H9 (cell line): Measurements from ENCODE around the gene SLC4A7. TPM values are rescaled to one million over a fixed set of nuclear protein-coding genes. Genes with fewer than 3 reads are reported as not detected.

ENCODE experiments used
- DNase-seq: peaks from one replicate; pipeline ENCODE4 v3.0.0-alpha.2; 2017
- H2AFZ ChIP-seq: one replicate; pipeline ENCODE4 v1.6.1; 2013; ENCODE audit warnings: mild to moderate bottlenecking, low read length, control low read depth, moderate library complexity
- H2AK5ac ChIP-seq: 2 replicates; pipeline ENCODE4 v1.6.1; 2013; ENCODE audit warnings: low read length, control low read depth, mixed read lengths; ENCODE audit not compliant: insufficient read length
- H2BK120ac ChIP-seq: one replicate; pipeline ENCODE4 v1.6.1; 2013; ENCODE audit warnings: low read depth, mild to moderate bottlenecking, low read length, control low read depth, inconsistent platforms; ENCODE audit not compliant: poor library complexity, severe bottlenecking
- H2BK12ac ChIP-seq: 2 replicates; pipeline ENCODE4 v1.6.1; 2013; ENCODE audit warnings: low read length, control low read depth, mixed read lengths, low read depth; ENCODE audit not compliant: insufficient read length
- H2BK15ac ChIP-seq: 2 replicates; pipeline ENCODE4 v1.6.1; 2013; ENCODE audit warnings: low read depth, low read length, control low read depth
- H2BK20ac ChIP-seq: one replicate; pipeline ENCODE4 v1.6.1; 2013; ENCODE audit warnings: low read depth, mild to moderate bottlenecking, low read length, control low read depth, inconsistent platforms; ENCODE audit not compliant: poor library complexity, severe bottlenecking
- H2BK5ac ChIP-seq: 2 replicates; pipeline ENCODE4 v1.6.1; 2013; ENCODE audit warnings: low read length, control low read depth, mixed read lengths; ENCODE audit not compliant: insufficient read length
- H3K14ac ChIP-seq: 2 replicates; pipeline ENCODE4 v1.6.1; 2013; ENCODE audit warnings: low read length, control low read depth; ENCODE audit not compliant: insufficient read depth
- H3K18ac ChIP-seq: 2 replicates; pipeline ENCODE4 v1.6.1; 2013; ENCODE audit warnings: low read depth, mild to moderate bottlenecking, mixed read lengths, low read length, control low read depth; ENCODE audit not compliant: insufficient read length
- H3K23ac ChIP-seq: 2 replicates; pipeline ENCODE4 v1.6.1; 2013; ENCODE audit warnings: low read length, control low read depth, mixed read lengths, low read depth; ENCODE audit not compliant: insufficient read length
- H3K23me2 ChIP-seq: 2 replicates; pipeline ENCODE4 v1.6.1; 2013; ENCODE audit warnings: low read depth, mild to moderate bottlenecking, mixed read lengths, low read length, control low read depth; ENCODE audit not compliant: insufficient read length, poor library complexity, severe bottlenecking
- H3K27ac ChIP-seq: 2 replicates; pipeline ENCODE4 v1.5.1; 2013; ENCODE audit warnings: low read length, control low read depth, mixed read lengths, low read depth; ENCODE audit not compliant: insufficient read length
- H3K27me3 ChIP-seq: 2 replicates; pipeline ENCODE4 v1.6.1; 2013; ENCODE audit warnings: low read length, control low read depth, inconsistent platforms; ENCODE audit not compliant: insufficient read depth
- H3K4ac ChIP-seq: 2 replicates; pipeline ENCODE4 v1.6.1; 2013; ENCODE audit warnings: low read depth, mild to moderate bottlenecking, control low read depth, inconsistent platforms, low read length, moderate library complexity
- H3K4me1 ChIP-seq: 2 replicates; pipeline ENCODE4 v1.6.1; 2013; ENCODE audit warnings: low read length, control low read depth, inconsistent platforms; ENCODE audit not compliant: insufficient read depth
- H3K4me2 ChIP-seq: 2 replicates; pipeline ENCODE4 v1.6.1; 2013; ENCODE audit warnings: low read length, control low read depth, mixed read lengths; ENCODE audit not compliant: insufficient read length, insufficient read depth
- H3K56ac ChIP-seq: 2 replicates; pipeline ENCODE4 v1.6.1; 2013; ENCODE audit warnings: low read depth, mild to moderate bottlenecking, mixed read lengths, low read length, control low read depth; ENCODE audit not compliant: insufficient read length
- H3K79me1 ChIP-seq: 2 replicates; pipeline ENCODE4 v1.6.1; 2013; ENCODE audit warnings: low read depth, mild to moderate bottlenecking, moderate library complexity, low read length, control low read depth, inconsistent platforms; ENCODE audit not compliant: insufficient read depth, poor library complexity, severe bottlenecking
- H3K79me2 ChIP-seq: 2 replicates; pipeline ENCODE4 v1.6.1; 2013; ENCODE audit warnings: low read length, control low read depth, inconsistent platforms; ENCODE audit not compliant: insufficient read depth
- H3K9ac ChIP-seq: 2 replicates; pipeline ENCODE4 v1.6.1; 2013; ENCODE audit warnings: low read length, control low read depth, mixed read lengths; ENCODE audit not compliant: insufficient read length; ENCODE audit errors: extremely low read depth
- H3K9me3 ChIP-seq: one replicate; pipeline ENCODE4 v1.6.1; 2013; ENCODE audit warnings: low read depth, low read length, inconsistent platforms; ENCODE audit not compliant: control insufficient read depth
- H3T11ph ChIP-seq: one replicate; pipeline ENCODE4 v1.6.1; 2013; ENCODE audit warnings: mild to moderate bottlenecking, low read length, control low read depth, inconsistent platforms
- H4K20me1 ChIP-seq: one replicate; pipeline ENCODE4 v1.6.1; 2013; ENCODE audit not compliant: control insufficient read depth, insufficient read length, insufficient read depth
- H4K5ac ChIP-seq: 2 replicates; pipeline ENCODE4 v1.6.1; 2013; ENCODE audit warnings: low read depth, mild to moderate bottlenecking, mixed read lengths, low read length, control low read depth; ENCODE audit not compliant: insufficient read length
- H4K8ac ChIP-seq: replicated peaks from 2 replicates; pipeline ENCODE4 v1.6.1; 2013; ENCODE audit warnings: low read length, control low read depth, mixed read lengths, low read depth; ENCODE audit not compliant: insufficient read length
- H4K91ac ChIP-seq: 2 replicates; pipeline ENCODE4 v1.6.1; 2013; ENCODE audit warnings: low read depth, mild to moderate bottlenecking, moderate library complexity, mixed read lengths, low read length, control low read depth; ENCODE audit not compliant: insufficient read length
- H3K27ac Mint-ChIP-seq, 3 experiments: 2 replicates in 2 of 3; 3 replicates in 1 of 3; pipeline ENCODE4 v1.8.0; 2020 to 2021; ENCODE audit warnings: mixed read lengths in 3 of 3, mild to moderate bottlenecking in 1 of 3, moderate library complexity in 1 of 3
- H3K27me3 Mint-ChIP-seq: 2 replicates; pipeline ENCODE4 v1.8.0; 2021; ENCODE audit warnings: low read depth, mild to moderate bottlenecking, moderate library complexity, mixed read lengths
- H3K36me3 Mint-ChIP-seq, 3 experiments: 2 replicates in 2 of 3; 3 replicates in 1 of 3; pipeline ENCODE4 v1.8.0; 2020 to 2021; ENCODE audit warnings: low read depth in 3 of 3, mixed read lengths in 3 of 3; ENCODE audit not compliant: insufficient read depth in 1 of 3
- H3K4me1 Mint-ChIP-seq, 2 experiments: 2 replicates each; pipeline ENCODE4 v1.8.0; 2020; ENCODE audit warnings: mixed read lengths in 2 of 2
- H3K4me3 Mint-ChIP-seq, 2 experiments: 2 replicates in 1 of 2; 3 replicates in 1 of 2; pipeline ENCODE4 v1.8.0; 2020 to 2021; ENCODE audit warnings: mild to moderate bottlenecking in 2 of 2, mixed read lengths in 2 of 2, moderate library complexity in 1 of 2
- H3K9me3 Mint-ChIP-seq, 2 experiments: 2 replicates in 1 of 2; 3 replicates in 1 of 2; pipeline ENCODE4 v1.8.0; 2020; ENCODE audit warnings: mild to moderate bottlenecking in 2 of 2, mixed read lengths in 2 of 2, moderate library complexity in 1 of 2
- CTCF ChIP-seq: fragments of 200-600 bp; sonication (generic); conservative IDR thresholded peaks from 3 replicates; pipeline ENCODE4 v1.8.0; 2021; ENCODE audit warnings: antibody characterized with exemption, mild to moderate bottlenecking
- WGBS: extraction: QIAGEN DNeasy Blood & Tissue Kit; methylation state at CpG from one replicate; pipeline ENCODE4 v1.1.7; 2013; ENCODE audit warnings: missing lambda C conversion rate, low lambda C conversion rate, mixed read lengths; ENCODE audit not compliant: insufficient read length; ENCODE audit errors: extremely low coverage; 5-methylcytosine and 5-hydroxymethylcytosine counted together
- total RNA-seq: library from RNA; stranded (reverse); gene quantifications from 2 replicates; pipeline ENCODE4 v1.2.1, GENCODE V29; 2021

Gene SLC4A7
- total RNA-seq, 1 experiment from 2014 or later, result 46.1 TPM

- no peaks in the 10 kb centered on the region for H3K79me2 ChIP-seq
- no peak overlapping the region for H2AK5ac ChIP-seq
- no peaks in the 10 kb centered on the region for H3K27me3 Mint-ChIP-seq
- no peak overlapping the region for H2BK120ac ChIP-seq
- H3K9me3 ChIP-seq, result no peaks in the 10 kb centered on the region
- H3K27ac ChIP-seq, result no peak overlapping the region
- H3T11ph ChIP-seq, result no peak overlapping the region
- no peak overlapping the region for H2BK12ac ChIP-seq
- no peak overlapping the region for H3K56ac ChIP-seq
- H3K4ac ChIP-seq, result no peak overlapping the region
- no peaks in the 10 kb centered on the region for H3K4me1 ChIP-seq
- no peak overlapping the region for H2BK15ac ChIP-seq
- H3K4me3 Mint-ChIP-seq, result no peak overlapping the region
- no peak overlapping the region for H4K5ac ChIP-seq
- no peak overlapping the region for H2BK20ac ChIP-seq
- no peak overlapping the region for H2AFZ ChIP-seq
- no peaks in the 10 kb centered on the region for H3K4me1 Mint-ChIP-seq
- H3K23me2 ChIP-seq, result no peaks in the 10 kb centered on the region
- no peaks in the 10 kb centered on the region for H3K27me3 ChIP-seq
- no peak overlapping the region for H3K27ac Mint-ChIP-seq
- no peak overlapping the region for H3K18ac ChIP-seq
- no peak overlapping the region for H4K91ac ChIP-seq
- H2BK5ac ChIP-seq, result no peak overlapping the region
- no peaks in the 10 kb centered on the region for H3K79me1 ChIP-seq
- H4K20me1 ChIP-seq, result no peaks in the 10 kb centered on the region
- H3K9me3 Mint-ChIP-seq, result peaks cover 0 to 2% of the 10 kb centered on the region in 2 experiments; a peak in 2 of 5 replicates
- H3K36me3 Mint-ChIP-seq, result no peaks in the 10 kb centered on the region; a peak in 3 of 7 replicates
- no peak overlapping the region for H4K8ac ChIP-seq
- no peak for TF ChIP-seq CTCF
- DNase-seq, result no peak
- H3K9ac ChIP-seq, result no peak overlapping the region
- H3K23ac ChIP-seq, result no peak overlapping the region
- WGBS, result no CpG with 5 or more reads among the region's 1 CpG
- H3K14ac ChIP-seq, result no peak overlapping the region
- no peak overlapping the region for H3K4me2 ChIP-seq
These were observed 148.6 kb downstream of the SLC4A7 start for GRCh38 chr3:27335571-27335970.
